Mesothelial cell of epicardium (in vitro differentiated cells): ENCODE data around the gene GRM4. TPM values are rescaled to one million over a fixed set of nuclear protein-coding genes. Genes with fewer than 3 reads are reported as not detected.

ENCODE experiments used
- DNase-seq, 2 experiments: peaks; one replicate each; pipeline ENCODE4 v3.0.0; 2021; ENCODE audit warnings: low spot score in 2 of 2; ENCODE audit not compliant: unreplicated experiment in 2 of 2
- H3K27ac Mint-ChIP-seq: 2 replicates; pipeline ENCODE4 v1.8.0; 2021; ENCODE audit warnings: mixed read lengths
- H3K27me3 Mint-ChIP-seq: 2 replicates; pipeline ENCODE4 v1.8.0; 2021; ENCODE audit warnings: low read depth, mixed read lengths
- H3K36me3 Mint-ChIP-seq: 2 replicates; pipeline ENCODE4 v1.8.0; 2021; ENCODE audit warnings: mixed read lengths
- H3K4me1 Mint-ChIP-seq: 2 replicates; pipeline ENCODE4 v1.8.0; 2021; ENCODE audit warnings: mixed read lengths
- H3K4me3 Mint-ChIP-seq: 2 replicates; pipeline ENCODE4 v1.8.0; 2021; ENCODE audit warnings: mild to moderate bottlenecking, moderate library complexity, mixed read lengths
- H3K9me3 Mint-ChIP-seq: 2 replicates; pipeline ENCODE4 v1.8.0; 2021; ENCODE audit warnings: mixed read lengths
- CTCF ChIP-seq: fragments of 200-600 bp; sonication (generic); IDR thresholded peaks from one replicate; pipeline ENCODE4 v1.5.0; 2021; ENCODE audit warnings: antibody characterized with exemption; ENCODE audit not compliant: unreplicated experiment
- total RNA-seq: library from RNA; stranded (reverse); gene quantifications from 3 replicates; pipeline ENCODE4 v1.2.1, GENCODE V29; 2021

The GRM4 gene
- total RNA-seq, 1 donor from 2014 or later: 0.22 TPM

DNA sequence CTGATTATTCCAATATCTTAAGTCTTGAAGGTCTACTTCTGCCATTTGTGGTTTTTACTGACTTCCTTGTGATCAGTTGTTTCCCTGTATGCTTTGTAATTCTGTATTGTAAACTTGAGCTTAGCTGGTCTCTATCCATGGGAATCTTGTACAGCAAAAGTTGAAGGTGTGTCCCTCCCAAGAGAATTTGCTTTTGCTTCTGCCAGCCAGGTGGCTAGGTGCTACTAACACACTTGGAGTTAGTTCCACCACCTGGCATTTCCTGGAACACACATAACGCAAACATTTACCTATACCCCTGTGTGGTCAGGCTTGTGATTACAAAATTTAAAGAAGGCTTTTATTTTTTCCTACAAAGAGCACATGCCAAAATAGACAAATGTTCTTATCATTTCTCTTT, 141.2 kb downstream of the GRM4 start:
- Mint-ChIP-seq H3K27ac (no peak overlapping the region), H3K9me3 (peaks cover 15% of the 10 kb centered on the region), H3K27me3 (peaks cover 34% of the 10 kb centered on the region), H3K36me3 (no peaks in the 10 kb centered on the region), H3K4me3 (no peak overlapping the region), H3K4me1 (no peaks in the 10 kb centered on the region)
- no peak for TF ChIP-seq CTCF
- DNase-seq: no peak

- H3K4me1 Mint-ChIP-seq: no peaks in the 10 kb centered on the region
- H3K27ac Mint-ChIP-seq: no peak overlapping the region
- DNase-seq: no peak
- no peak overlapping the region for H3K4me3 Mint-ChIP-seq
- peaks cover 15% of the 10 kb centered on the region for H3K9me3 Mint-ChIP-seq
- H3K27me3 Mint-ChIP-seq: peaks cover 34% of the 10 kb centered on the region
- H3K36me3 Mint-ChIP-seq: no peaks in the 10 kb centered on the region
- no peak for TF ChIP-seq CTCF
Measured at GRCh38 chr6:34003962-34004361, 141.9 kb downstream of the GRM4 start.

- Mint-ChIP-seq H3K27ac (no peak overlapping the region), H3K4me3 (no peak overlapping the region), H3K27me3 (peaks cover 24% of the 10 kb centered on the region), H3K36me3 (no peaks in the 10 kb centered on the region), H3K9me3 (peaks cover 16% of the 10 kb centered on the region), H3K4me1 (no peaks in the 10 kb centered on the region)
- DNase-seq: no peak
- no peak for TF ChIP-seq CTCF
Measured at GRCh38 chr6:34001706-34002621, 143.9 kb downstream of the GRM4 start.

GRCh38 chr6:34000281-34000680, 145.6 kb downstream of the GRM4 start:
- Mint-ChIP-seq H3K27me3 (peaks cover 19% of the 10 kb centered on the region), H3K27ac (no peak overlapping the region), H3K4me1 (no peaks in the 10 kb centered on the region), H3K9me3 (peaks cover 19% of the 10 kb centered on the region), H3K4me3 (no peak overlapping the region), H3K36me3 (no peaks in the 10 kb centered on the region)
- TF ChIP-seq CTCF: no peak
- DNase-seq: no peak

- DNase-seq: no peak
- Mint-ChIP-seq H3K27ac (no peak overlapping the region), H3K4me3 (no peak overlapping the region), H3K9me3 (peaks cover 19% of the 10 kb centered on the region), H3K27me3 (peaks cover 20% of the 10 kb centered on the region), H3K36me3 (no peaks in the 10 kb centered on the region), H3K4me1 (no peaks in the 10 kb centered on the region)
- TF ChIP-seq CTCF: no peak
Measured at GRCh38 chr6:33999567-33999966, 146.3 kb downstream of the GRM4 start.
